Type B pancreatic cell (in vitro differentiated cells): ENCODE measurements around the gene XIST. TPM values are rescaled to one million over a fixed set of nuclear protein-coding genes. Genes with fewer than 3 reads are reported as not detected.

Experiments
- DNase-seq: peaks from one replicate; pipeline ENCODE4 v3.0.0; 2021; ENCODE audit warnings: mixed read lengths; ENCODE audit not compliant: unreplicated experiment; ENCODE audit errors: extremely low spot score
- H3K27ac Mint-ChIP-seq: 2 replicates; pipeline ENCODE4 v1.8.0; 2021; ENCODE audit warnings: mild to moderate bottlenecking, mixed read lengths
- H3K27me3 Mint-ChIP-seq: 2 replicates; pipeline ENCODE4 v1.8.0; 2021; ENCODE audit warnings: mixed read lengths
- H3K36me3 Mint-ChIP-seq: 2 replicates; pipeline ENCODE4 v1.8.0; 2021; ENCODE audit warnings: mixed read lengths
- H3K4me1 Mint-ChIP-seq: one replicate; pipeline ENCODE4 v1.8.0; 2021; ENCODE audit warnings: mixed read lengths; ENCODE audit not compliant: unreplicated experiment
- H3K4me3 Mint-ChIP-seq: 2 replicates; pipeline ENCODE4 v1.8.0; 2021; ENCODE audit warnings: mild to moderate bottlenecking, mixed read lengths
- H3K9me3 Mint-ChIP-seq: 2 replicates; pipeline ENCODE4 v1.8.0; 2021; ENCODE audit warnings: mixed read lengths
- total RNA-seq: library from RNA; stranded (reverse); gene quantifications from 2 replicates; pipeline ENCODE4 v1.2.1, GENCODE V29; 2021; ENCODE audit warnings: low replicate concordance
- TF ChIP-seq, protein P1 (sequence below): fragments of 200-600 bp; sonication (generic); conservative IDR thresholded peaks from 2 replicates; pipeline ENCODE4 v1.5.0; 2021; ENCODE audit warnings: antibody characterized with exemption, mild to moderate bottlenecking

Gene XIST
- total RNA-seq, 1 donor from 2014 or later: not detected

DNA sequence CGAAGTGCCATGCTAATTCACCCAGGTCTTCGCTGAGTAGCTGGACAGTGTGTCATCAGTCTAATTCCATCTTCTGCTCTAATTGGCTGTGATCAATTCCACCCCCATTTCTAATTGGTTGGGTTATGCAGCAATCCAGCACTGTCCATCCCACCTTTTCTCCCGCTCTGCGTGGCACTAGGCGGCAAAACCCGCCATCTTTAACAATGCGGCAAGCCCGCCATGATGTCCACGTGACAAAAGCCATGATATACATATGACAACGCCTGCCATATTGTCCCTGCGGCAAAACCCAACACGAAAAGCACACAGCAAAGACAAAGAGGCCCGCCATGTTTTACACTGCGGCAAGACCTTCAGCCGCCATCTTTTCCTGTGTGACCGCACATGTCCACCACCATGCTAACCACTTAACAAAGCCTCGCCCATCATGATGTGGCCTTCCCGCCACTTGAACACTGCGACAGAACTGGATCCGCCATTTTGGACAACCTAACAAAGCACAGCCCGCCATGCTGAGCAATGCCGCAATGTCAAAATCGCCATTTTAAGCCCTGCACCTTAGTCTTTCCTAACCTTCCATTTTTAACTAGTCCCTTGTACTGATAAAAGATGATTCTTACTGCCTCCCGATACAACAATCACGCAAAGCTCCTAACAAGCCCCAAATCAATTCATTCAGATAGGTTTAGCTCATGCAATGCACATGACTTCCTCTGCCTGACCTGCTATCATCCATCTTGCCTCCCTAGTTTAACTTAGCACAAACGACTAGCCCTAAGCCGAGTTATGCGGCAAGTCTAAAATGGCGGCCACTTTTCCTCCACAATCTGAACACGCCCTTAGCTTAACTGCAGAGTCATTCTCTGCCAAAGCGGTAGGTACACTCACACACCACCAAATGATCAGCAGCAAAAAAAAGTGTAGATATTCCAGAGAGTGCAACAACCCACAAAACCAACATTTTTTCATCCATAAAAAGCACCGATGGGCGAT is 1.2 kb downstream of the XIST start:
- no peak overlapping the region for H3K4me3 Mint-ChIP-seq
- H3K4me1 Mint-ChIP-seq: no peaks in the 10 kb centered on the region
- no peak for DNase-seq
- no peaks in the 10 kb centered on the region for H3K9me3 Mint-ChIP-seq
- H3K27ac Mint-ChIP-seq: no peak overlapping the region
- H3K27me3 Mint-ChIP-seq: peaks cover 5% of the 10 kb centered on the region
- TF ChIP-seq, protein P1, sequence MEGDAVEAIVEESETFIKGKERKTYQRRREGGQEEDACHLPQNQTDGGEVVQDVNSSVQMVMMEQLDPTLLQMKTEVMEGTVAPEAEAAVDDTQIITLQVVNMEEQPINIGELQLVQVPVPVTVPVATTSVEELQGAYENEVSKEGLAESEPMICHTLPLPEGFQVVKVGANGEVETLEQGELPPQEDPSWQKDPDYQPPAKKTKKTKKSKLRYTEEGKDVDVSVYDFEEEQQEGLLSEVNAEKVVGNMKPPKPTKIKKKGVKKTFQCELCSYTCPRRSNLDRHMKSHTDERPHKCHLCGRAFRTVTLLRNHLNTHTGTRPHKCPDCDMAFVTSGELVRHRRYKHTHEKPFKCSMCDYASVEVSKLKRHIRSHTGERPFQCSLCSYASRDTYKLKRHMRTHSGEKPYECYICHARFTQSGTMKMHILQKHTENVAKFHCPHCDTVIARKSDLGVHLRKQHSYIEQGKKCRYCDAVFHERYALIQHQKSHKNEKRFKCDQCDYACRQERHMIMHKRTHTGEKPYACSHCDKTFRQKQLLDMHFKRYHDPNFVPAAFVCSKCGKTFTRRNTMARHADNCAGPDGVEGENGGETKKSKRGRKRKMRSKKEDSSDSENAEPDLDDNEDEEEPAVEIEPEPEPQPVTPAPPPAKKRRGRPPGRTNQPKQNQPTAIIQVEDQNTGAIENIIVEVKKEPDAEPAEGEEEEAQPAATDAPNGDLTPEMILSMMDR: no peak
- H3K36me3 Mint-ChIP-seq: no peaks in the 10 kb centered on the region

DNA sequence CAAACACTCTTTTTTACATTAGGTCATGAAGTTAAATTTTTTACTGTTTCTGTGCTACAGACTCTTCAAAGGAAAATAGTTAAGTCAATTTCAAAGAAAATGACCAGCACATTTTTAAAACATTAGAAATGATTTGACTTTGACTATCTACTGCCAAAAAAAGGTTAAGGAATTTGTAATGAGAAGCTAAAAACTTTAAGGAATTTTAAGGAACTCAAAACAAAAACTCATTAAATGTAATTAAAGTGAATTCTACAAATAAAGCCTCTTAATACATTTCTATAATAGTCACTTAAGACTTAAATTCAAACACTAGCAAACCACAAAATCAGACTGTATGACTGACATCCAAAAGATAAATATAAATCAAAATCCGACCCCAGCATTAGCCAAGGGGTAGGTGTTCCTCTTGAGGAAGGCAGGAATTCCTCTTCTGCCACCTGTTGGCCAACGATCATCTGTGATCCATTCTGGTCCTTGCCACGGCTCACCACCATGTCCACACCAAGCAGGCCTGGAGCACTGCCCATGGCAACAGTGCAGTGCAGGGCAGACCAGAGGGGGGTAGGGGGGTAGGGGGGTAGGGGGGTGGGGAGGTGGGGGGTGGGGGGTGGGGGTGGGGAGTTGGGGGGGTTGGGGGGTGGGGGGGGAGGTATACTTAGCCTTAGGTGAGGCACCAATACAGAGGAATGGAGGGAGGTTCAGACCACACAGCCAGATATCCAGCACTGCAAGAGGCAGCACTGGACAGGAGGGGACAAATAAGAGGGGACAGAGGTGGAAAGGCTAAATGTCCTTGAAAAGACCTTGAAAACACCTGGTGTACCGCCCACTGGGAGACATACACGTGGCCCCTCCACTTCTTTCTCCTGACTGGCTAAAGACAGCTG is 2.1 kb downstream of the XIST start:
- Mint-ChIP-seq H3K4me1 (no peaks in the 10 kb centered on the region), H3K4me3 (no peak overlapping the region), H3K36me3 (no peaks in the 10 kb centered on the region), H3K9me3 (no peaks in the 10 kb centered on the region), H3K27me3 (peaks cover 5% of the 10 kb centered on the region), H3K27ac (no peak overlapping the region)
- no peak for DNase-seq
- TF ChIP-seq, protein P1: peak; percentile 52

DNA sequence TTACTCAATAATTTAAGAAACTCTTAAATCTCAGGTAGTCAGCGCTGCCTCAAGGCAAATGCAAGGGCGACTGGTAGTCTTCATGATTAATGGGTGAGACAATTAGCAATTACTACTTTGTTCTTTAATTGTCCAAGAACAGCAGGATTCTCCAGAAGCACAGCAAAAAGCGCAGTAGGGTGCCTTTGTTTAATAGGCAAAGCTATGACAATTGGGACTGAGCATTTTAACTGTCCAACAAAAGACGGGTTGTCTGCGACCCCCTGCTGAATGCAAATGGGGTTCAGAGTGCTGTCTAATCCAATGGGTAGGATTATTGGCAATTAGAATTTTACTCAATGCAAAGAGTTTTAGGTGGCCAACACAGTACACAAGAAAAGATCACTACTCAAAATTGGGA is 3.4 kb downstream of the XIST start:
- H3K36me3 Mint-ChIP-seq: no peaks in the 10 kb centered on the region
- H3K27ac Mint-ChIP-seq: no peak overlapping the region
- no peak overlapping the region for H3K4me3 Mint-ChIP-seq
- DNase-seq: no peak
- TF ChIP-seq, protein P1: no peak
- no peaks in the 10 kb centered on the region for H3K4me1 Mint-ChIP-seq
- H3K9me3 Mint-ChIP-seq: no peaks in the 10 kb centered on the region
- peaks cover 5% of the 10 kb centered on the region for H3K27me3 Mint-ChIP-seq

DNA sequence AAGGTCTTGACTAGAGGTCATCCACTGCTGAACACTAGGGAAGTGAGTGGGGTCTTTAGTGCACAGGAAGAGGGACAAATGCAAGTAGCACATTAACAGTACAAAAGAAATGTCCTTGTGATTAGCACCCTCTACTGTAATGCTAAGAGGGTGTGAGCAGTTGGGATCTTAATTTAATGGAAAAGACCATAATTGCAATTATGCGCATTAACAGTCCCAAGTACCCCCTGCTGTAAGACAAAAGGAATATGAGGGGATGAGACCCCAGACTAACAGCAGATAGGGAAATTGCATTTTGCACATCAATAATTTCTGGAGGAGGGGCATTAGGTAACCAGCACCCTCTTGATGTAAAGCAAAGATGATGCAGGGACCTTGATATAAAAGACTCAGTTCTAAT is 4.5 kb downstream of the XIST start:
- H3K36me3 Mint-ChIP-seq: no peaks in the 10 kb centered on the region
- TF ChIP-seq, protein P1: no peak
- no peak for DNase-seq
- no peaks in the 10 kb centered on the region for H3K4me1 Mint-ChIP-seq
- peaks cover 5% of the 10 kb centered on the region for H3K27me3 Mint-ChIP-seq
- no peak overlapping the region for H3K4me3 Mint-ChIP-seq
- H3K9me3 Mint-ChIP-seq: no peaks in the 10 kb centered on the region
- H3K27ac Mint-ChIP-seq: no peak overlapping the region

DNA sequence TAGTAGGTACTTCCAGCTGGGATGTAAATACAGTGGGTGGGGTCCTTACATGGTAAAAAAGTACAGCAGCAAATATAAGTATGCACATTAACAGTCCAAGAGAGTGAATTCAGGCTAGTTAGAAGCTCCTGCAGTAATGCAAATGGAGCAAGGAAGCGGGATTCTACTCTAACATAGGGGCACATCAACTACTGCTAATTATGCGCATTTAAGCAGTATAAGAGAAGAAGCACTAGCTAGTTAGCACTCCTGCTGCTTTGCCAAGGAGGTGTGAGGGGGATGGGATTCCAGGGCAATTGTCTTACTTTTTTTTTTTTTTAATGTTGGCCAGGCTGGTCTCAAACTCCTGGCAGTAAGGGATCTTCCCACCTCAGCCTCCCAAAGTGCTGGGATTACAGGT is 5.4 kb downstream of the XIST start:
- Mint-ChIP-seq H3K9me3 (no peaks in the 10 kb centered on the region), H3K27ac (no peak overlapping the region), H3K27me3 (peaks cover 5% of the 10 kb centered on the region), H3K36me3 (no peaks in the 10 kb centered on the region), H3K4me1 (no peaks in the 10 kb centered on the region), H3K4me3 (no peak overlapping the region)
- no peak for DNase-seq
- TF ChIP-seq, protein P1: no peak
